ENCODE data around the gene TNPO2. TPM values are rescaled to one million over a fixed set of nuclear protein-coding genes. Genes with fewer than 3 reads are reported as not detected.
A peak's percentile ranks its signal among the peaks of the same experiment; 100 is the strongest.

Gene TNPO2
- total RNA-seq, 1 donor from 2014 or later, result 85.7 TPM

DNA sequence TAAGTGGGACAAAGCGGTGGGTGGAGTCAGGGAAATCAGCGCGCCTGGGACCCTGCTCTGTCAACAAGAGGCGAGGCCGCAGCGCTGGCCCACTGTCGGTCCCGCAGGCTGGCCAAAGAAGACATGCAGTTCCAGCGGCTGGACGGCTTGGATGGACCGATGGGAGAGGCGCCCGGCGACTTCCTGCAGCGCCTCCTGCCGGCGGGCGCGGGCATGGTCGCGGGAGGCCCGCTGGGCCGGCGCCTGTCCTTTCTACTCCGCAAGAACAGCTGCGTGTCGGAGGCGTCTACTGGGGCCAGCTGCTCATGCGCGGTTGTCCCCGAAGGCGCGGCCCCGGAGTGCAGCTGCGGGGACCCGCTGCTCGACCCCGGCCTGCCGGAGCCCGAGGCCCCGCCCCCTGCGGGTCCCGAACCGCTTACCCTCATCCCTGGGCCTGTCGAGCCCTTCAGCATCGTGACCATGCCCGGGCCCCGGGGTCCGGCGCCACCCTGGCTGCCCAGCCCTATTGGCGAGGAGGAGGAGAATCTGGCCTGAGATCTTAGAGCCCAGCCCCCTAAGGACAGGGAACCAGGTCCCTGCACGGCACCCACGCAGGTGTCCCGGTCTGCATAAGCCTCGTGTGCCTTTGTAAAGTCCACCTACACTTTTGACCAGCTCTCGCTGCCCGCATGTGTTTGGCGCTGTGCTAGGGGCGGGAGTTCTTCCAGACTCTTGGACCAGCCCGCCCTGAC, 34.0 kb upstream of the TNPO2 start:
- Histone ChIP-seq H3K9me3 (no peaks in the 10 kb centered on the region), H3K4me3 (peak overlapping the region; percentile 33 to 37), H3K27me3 (no peaks in the 10 kb centered on the region), H3K36me3 (peaks cover 0 to 2% of the 10 kb centered on the region in 2 donors), H3K4me1 (peaks cover 12% of the 10 kb centered on the region), H3K27ac (peak overlapping the region; percentile 37)
- TF ChIP-seq, protein P1, sequence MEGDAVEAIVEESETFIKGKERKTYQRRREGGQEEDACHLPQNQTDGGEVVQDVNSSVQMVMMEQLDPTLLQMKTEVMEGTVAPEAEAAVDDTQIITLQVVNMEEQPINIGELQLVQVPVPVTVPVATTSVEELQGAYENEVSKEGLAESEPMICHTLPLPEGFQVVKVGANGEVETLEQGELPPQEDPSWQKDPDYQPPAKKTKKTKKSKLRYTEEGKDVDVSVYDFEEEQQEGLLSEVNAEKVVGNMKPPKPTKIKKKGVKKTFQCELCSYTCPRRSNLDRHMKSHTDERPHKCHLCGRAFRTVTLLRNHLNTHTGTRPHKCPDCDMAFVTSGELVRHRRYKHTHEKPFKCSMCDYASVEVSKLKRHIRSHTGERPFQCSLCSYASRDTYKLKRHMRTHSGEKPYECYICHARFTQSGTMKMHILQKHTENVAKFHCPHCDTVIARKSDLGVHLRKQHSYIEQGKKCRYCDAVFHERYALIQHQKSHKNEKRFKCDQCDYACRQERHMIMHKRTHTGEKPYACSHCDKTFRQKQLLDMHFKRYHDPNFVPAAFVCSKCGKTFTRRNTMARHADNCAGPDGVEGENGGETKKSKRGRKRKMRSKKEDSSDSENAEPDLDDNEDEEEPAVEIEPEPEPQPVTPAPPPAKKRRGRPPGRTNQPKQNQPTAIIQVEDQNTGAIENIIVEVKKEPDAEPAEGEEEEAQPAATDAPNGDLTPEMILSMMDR (IDR thresholded peaks at IDR 0.05), result peak; percentile 64 to 80 (median 75)
- TF ChIP-seq POLR2A (IDR thresholded peaks at IDR 0.05) (no peak), POLR2AphosphoS5 (IDR thresholded peaks at IDR 0.05; ENCODE audit: insufficient read depth in 1 of 2, low read depth in 1 of 2) (peak in 1 of 2 donors; percentile 15)
- intact Hi-C loops (cut with DNase I), result no loop called here
- no peak for DNase-seq (ENCODE audit: extremely low spot score in 2 of 2)

DNA sequence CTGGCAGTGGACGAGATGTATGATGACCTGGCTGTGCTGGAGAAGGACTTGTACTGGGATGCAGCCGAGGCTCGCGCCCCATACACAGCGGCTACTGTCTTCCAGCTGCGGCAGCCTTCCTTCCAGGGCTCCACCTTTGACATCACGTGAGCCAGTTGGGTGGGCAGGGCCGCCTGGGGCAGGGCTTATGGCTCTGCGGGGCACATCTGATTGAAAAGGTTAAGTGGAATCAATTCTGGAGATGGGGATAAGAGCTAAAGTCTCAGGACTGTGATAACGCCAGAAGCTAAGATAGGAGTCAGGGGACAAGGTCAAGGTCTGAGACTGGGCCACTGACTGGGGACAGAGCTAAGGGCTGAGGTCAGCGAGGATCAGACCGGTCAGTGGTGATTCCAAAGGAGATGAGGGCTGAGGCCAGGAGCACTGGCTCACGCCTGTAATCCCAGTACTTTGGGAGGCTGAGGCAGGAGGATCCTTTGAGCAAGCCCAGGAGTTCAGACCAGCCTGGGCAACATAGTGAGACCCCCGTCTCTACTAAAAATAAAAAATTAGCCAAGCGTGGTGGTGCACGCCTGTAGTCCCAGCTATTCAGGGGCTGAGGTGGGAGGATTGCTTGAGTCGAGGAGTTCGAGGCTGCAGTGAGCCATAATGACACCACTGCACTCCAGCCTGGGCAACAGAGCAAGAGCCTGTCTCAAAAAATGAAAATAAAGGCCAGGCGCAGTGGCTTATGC, 32.6 kb upstream of the TNPO2 start:
- intact Hi-C loops (cut with DNase I), result no loop called here
- Histone ChIP-seq H3K9me3 (no peaks in the 10 kb centered on the region), H3K27ac (no peak overlapping the region), H3K4me1 (peaks cover 12% of the 10 kb centered on the region), H3K36me3 (no peaks in the 10 kb centered on the region), H3K4me3 (no peak overlapping the region), H3K27me3 (no peaks in the 10 kb centered on the region)
- no peak for TF ChIP-seq POLR2A (IDR thresholded peaks at IDR 0.05)
- no peak for TF ChIP-seq POLR2AphosphoS5 (IDR thresholded peaks at IDR 0.05; ENCODE audit: insufficient read depth in 1 of 2, low read depth in 1 of 2)
- TF ChIP-seq, protein P1 (IDR thresholded peaks at IDR 0.05), result no peak
- DNase-seq (ENCODE audit: extremely low spot score in 2 of 2), result no peak

DNA sequence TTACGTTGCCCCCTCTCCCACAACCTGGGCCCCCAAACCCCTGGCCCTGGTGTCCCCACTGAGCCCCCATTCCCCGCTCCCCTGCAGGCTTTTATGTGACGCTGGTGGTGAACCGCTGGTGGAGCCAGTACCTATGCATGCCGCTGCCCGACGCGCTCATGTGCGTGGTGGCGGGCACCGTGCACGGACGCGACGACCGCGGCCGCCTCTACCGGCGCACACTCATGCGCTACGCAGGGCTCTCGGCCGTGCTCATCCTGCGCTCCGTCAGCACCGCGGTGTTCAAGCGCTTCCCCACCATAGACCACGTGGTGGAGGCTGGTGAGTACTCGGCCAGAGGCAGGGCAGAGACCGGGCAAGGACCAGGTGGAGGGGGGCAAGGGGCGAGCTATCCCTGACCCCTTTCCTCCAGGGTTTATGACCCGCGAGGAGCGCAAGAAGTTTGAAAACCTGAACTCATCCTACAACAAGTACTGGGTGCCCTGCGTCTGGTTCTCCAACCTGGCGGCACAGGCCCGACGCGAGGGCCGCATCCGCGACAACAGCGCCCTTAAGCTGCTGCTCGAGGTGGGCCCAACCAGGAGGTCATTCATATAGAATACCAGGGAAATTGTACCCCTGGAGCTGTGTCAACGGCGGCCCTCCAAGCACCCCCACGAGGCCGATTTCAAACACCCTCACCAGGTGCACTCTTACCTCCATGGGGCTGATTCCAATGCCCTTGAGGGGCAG, 30.9 kb upstream of the TNPO2 start:
- H3K4me1 ChIP-seq, result peaks cover 23% of the 10 kb centered on the region
- intact Hi-C loops (cut with DNase I), result no loop called here

DNA sequence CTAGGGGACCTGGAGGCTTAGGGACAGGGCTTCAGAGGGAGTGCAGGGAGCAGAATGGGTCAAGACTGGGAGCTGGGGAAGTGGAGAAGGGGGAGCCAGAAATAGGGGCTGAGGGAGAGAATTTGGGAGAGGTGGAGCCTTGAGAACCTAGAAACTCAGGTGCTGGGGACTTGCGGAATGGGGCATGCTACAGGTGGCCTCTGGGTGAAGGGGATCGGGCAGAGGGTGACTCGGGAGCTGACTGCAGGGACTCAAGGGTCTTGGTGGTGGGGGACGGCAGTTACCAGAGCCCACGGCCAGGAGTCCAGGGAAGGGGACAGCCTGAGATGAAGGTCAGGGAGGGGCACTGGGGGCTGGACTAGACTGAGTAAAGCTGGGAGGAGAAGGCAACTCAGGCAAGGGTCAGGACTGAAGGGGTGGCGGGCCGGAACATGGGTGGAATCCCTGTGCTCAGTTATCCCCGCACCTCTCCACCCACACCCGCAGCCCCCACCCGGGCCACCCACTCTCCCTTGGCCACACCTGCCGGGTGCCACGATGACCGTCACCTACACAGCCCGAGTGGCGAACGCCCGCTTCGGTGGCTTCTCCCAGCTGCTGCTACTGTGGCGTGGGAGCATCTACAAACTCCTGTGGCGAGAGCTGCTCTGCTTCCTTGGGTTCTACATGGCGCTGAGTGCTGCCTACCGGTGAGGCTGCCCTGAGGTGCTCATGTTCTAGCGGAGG, 28.5 kb upstream of the TNPO2 start:
- no peak for DNase-seq (ENCODE audit: extremely low spot score in 2 of 2)
- Histone ChIP-seq H3K36me3 (peaks cover 0 to 8% of the 10 kb centered on the region in 2 donors), H3K27ac (no peak overlapping the region), H3K4me1 (peaks cover 22% of the 10 kb centered on the region), H3K27me3 (no peaks in the 10 kb centered on the region), H3K4me3 (no peak overlapping the region), H3K9me3 (no peaks in the 10 kb centered on the region)
- intact Hi-C loops (cut with DNase I), result no loop called here
- no peak for TF ChIP-seq POLR2AphosphoS5 (IDR thresholded peaks at IDR 0.05; ENCODE audit: insufficient read depth in 1 of 2, low read depth in 1 of 2)
- TF ChIP-seq, protein P1 (IDR thresholded peaks at IDR 0.05), result no peak

More for the DNA sequence above, 30.9 kb upstream of the TNPO2 start:
- no peaks in the 10 kb centered on the region for H3K27me3 ChIP-seq
- no peaks in the 10 kb centered on the region for H3K36me3 ChIP-seq
- DNase-seq (ENCODE audit: extremely low spot score in 2 of 2), result no peak
- no peak overlapping the region for H3K4me3 ChIP-seq
- H3K9me3 ChIP-seq, result no peaks in the 10 kb centered on the region
- no peak overlapping the region for H3K27ac ChIP-seq
- TF ChIP-seq POLR2AphosphoS5 (IDR thresholded peaks at IDR 0.05; ENCODE audit: insufficient read depth in 1 of 2, low read depth in 1 of 2) (no peak), POLR2A (IDR thresholded peaks at IDR 0.05) (no peak)
- TF ChIP-seq, protein P1 (IDR thresholded peaks at IDR 0.05), result no peak
